Fibroblast of lung (primary cell): ENCODE data around the gene BMPR1B. TPM values are rescaled to one million over a fixed set of nuclear protein-coding genes. Genes with fewer than 3 reads are reported as not detected.

Experiments
- DNase-seq, 2 donors: peaks; one replicate each; pipeline versions ENCODE4 v3.0.0 to v3.0.0-alpha.2; 2010; ENCODE audit warnings: low read depth in 2 of 2
- H2AFZ ChIP-seq: 2 replicates; pipeline ENCODE4 v1.5.1; 2012; ENCODE audit warnings: low read length, control low read depth, inconsistent platforms
- H3K27ac ChIP-seq: 2 replicates; pipeline ENCODE4 v1.5.1; 2011; ENCODE audit warnings: low read length, control low read depth; ENCODE audit not compliant: insufficient read depth
- H3K27me3 ChIP-seq: 2 replicates; pipeline ENCODE4 v1.5.1; 2011; ENCODE audit warnings: mild to moderate bottlenecking, low read length; ENCODE audit not compliant: control insufficient read depth, insufficient read depth
- H3K36me3 ChIP-seq: 2 replicates; pipeline ENCODE4 v1.5.1; 2011; ENCODE audit warnings: low read length; ENCODE audit not compliant: control insufficient read depth, insufficient read depth
- H3K4me1 ChIP-seq: 2 replicates; pipeline ENCODE4 v1.5.1; 2011; ENCODE audit warnings: low read length; ENCODE audit not compliant: control insufficient read depth, insufficient read depth; ENCODE audit errors: extremely low read depth
- H3K4me2 ChIP-seq: 2 replicates; pipeline ENCODE4 v1.5.1; 2011; ENCODE audit warnings: low read length, control low read depth; ENCODE audit not compliant: insufficient read depth; ENCODE audit errors: extremely low read depth
- H3K4me3 ChIP-seq, 4 experiments: fragments of 200-600 bp in 1 of 4; sonication (generic) in 1 of 4; replicated peaks in 1 of 4; 2 replicates each; pipeline ENCODE4 v1.5.1; 2011 to 2016; ENCODE audit warnings: low read length in 4 of 4, low read depth in 3 of 4, mild to moderate bottlenecking in 3 of 4, control low read depth in 2 of 4, inconsistent platforms in 1 of 4, mixed read lengths in 1 of 4; ENCODE audit not compliant: insufficient read depth in 1 of 4; ENCODE audit errors: control extremely low read depth in 1 of 4
- H3K79me2 ChIP-seq: 2 replicates; pipeline ENCODE4 v1.5.1; 2012; ENCODE audit warnings: mild to moderate bottlenecking, low read length, inconsistent platforms; ENCODE audit not compliant: control insufficient read depth, insufficient read depth
- H3K9ac ChIP-seq: 2 replicates; pipeline ENCODE4 v1.5.1; 2011; ENCODE audit warnings: mild to moderate bottlenecking, low read length, control low read depth; ENCODE audit not compliant: insufficient read depth
- H3K9me3 ChIP-seq: 2 replicates; pipeline ENCODE4 v1.5.1; 2012; ENCODE audit warnings: low read depth, low read length; ENCODE audit not compliant: control insufficient read depth, insufficient read depth
- H4K20me1 ChIP-seq: 2 replicates; pipeline ENCODE4 v1.5.1; 2011; ENCODE audit warnings: low read length; ENCODE audit not compliant: control insufficient read depth, insufficient read depth; ENCODE audit errors: extremely low read depth
- CTCF ChIP-seq, 2 donors: IDR thresholded peaks in 1 of 2; conservative IDR thresholded peaks in 1 of 2; 1 replicate in 1 of 2; 2 replicates in 1 of 2; pipeline ENCODE4 v1.5.1; 2011 to 2012; ENCODE audit warnings: low read length in 2 of 2, control low read depth in 1 of 2, inconsistent platforms in 1 of 2, low read depth in 1 of 2, mild to moderate bottlenecking in 1 of 2
- EZH2 ChIP-seq: IDR thresholded peaks from 2 replicates; pipeline ENCODE4 v1.5.1; 2012; ENCODE audit warnings: low read length, control low read depth, mild to moderate bottlenecking; ENCODE audit errors: missing control alignments
- polyA plus RNA-seq, 2 donors: library from polyadenylated mRNA; depleted of rRNA in 1 of 2; stranded (reverse) in 1 of 2; unstranded in 1 of 2; fragments of >200 nt; gene quantifications; 2 replicates each; pipeline ENCODE4 v1.2.1, GENCODE V29; 2011 to 2012; ENCODE audit warnings: missing spikeins in 1 of 2
- total RNA-seq: library from RNA; depleted of rRNA; stranded (reverse); fragments of >200 nt; gene quantifications from 2 replicates; pipeline ENCODE4 v1.2.1, GENCODE V29; 2014

Gene BMPR1B
- total and polyA plus RNA-seq, 2 donors (not counting 1 experiment from before 2014, with no cell fraction given), result 0.17 to 0.45 TPM

DNA sequence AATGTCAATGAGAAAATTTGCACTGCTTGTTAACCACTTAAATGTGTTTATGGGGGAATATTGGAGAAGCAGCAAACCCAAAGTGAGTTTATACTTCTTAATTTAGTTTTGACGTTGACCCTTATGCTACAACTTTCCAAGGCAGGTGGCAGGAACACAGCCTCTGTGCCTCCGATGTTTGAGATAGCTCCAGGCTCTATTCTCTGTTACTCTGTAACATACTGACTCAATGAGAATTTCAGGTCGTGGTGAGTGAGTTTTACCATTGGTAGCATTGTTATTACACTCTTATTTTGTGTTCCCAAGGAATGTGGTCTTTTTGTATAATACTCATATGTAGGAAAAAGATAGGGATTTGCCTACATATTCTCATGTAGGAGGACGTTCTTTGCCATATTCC lies 210.7 kb downstream of the BMPR1B start:
- Histone ChIP-seq H3K4me1 (no peaks in the 10 kb centered on the region), H3K9ac (no peak overlapping the region), H3K36me3 (no peaks in the 10 kb centered on the region), H3K79me2 (no peaks in the 10 kb centered on the region), H3K4me3 (no peak overlapping the region), H3K4me2 (no peak overlapping the region), H3K27ac (no peak overlapping the region), H3K9me3 (no peaks in the 10 kb centered on the region), H3K27me3 (no peaks in the 10 kb centered on the region), H2AFZ (no peak overlapping the region), H4K20me1 (no peaks in the 10 kb centered on the region)
- no peak for DNase-seq
- TF ChIP-seq CTCF (conservative IDR thresholded peaks at IDR 0.05 in 1 of 2, IDR thresholded peaks at IDR 0.05 in 1 of 2; ENCODE audit: low read depth in 1 of 2, low read length in 2 of 2), result no peak

- no peak overlapping the region for H3K9ac ChIP-seq
- no peaks in the 10 kb centered on the region for H3K9me3 ChIP-seq
- no peak for TF ChIP-seq EZH2
- TF ChIP-seq CTCF (conservative IDR thresholded peaks at IDR 0.05 in 1 of 2, IDR thresholded peaks at IDR 0.05 in 1 of 2; ENCODE audit: low read depth in 1 of 2, low read length in 2 of 2), result no peak
- no peak overlapping the region for H3K4me3 ChIP-seq
- DNase-seq, result no peak
- H3K27me3 ChIP-seq, result no peaks in the 10 kb centered on the region
- H3K4me1 ChIP-seq, result no peaks in the 10 kb centered on the region
- no peaks in the 10 kb centered on the region for H4K20me1 ChIP-seq
- no peaks in the 10 kb centered on the region for H3K79me2 ChIP-seq
- no peak overlapping the region for H2AFZ ChIP-seq
- no peak overlapping the region for H3K27ac ChIP-seq
- H3K36me3 ChIP-seq, result no peaks in the 10 kb centered on the region
- H3K4me2 ChIP-seq, result no peak overlapping the region
These were observed 212.9 kb downstream of the BMPR1B start for GRCh38 chr4:94970650-94971049.

- no peak overlapping the region for H3K4me3 ChIP-seq
- TF ChIP-seq CTCF (conservative IDR thresholded peaks at IDR 0.05 in 1 of 2, IDR thresholded peaks at IDR 0.05 in 1 of 2; ENCODE audit: low read depth in 1 of 2, low read length in 2 of 2) (no peak), EZH2 (no peak)
- no peak overlapping the region for H3K4me2 ChIP-seq
- no peak overlapping the region for H3K27ac ChIP-seq
- H3K4me1 ChIP-seq, result no peaks in the 10 kb centered on the region
- no peak overlapping the region for H2AFZ ChIP-seq
- H3K36me3 ChIP-seq, result no peaks in the 10 kb centered on the region
- no peaks in the 10 kb centered on the region for H4K20me1 ChIP-seq
- DNase-seq, result peak; percentile 21 to 73
- no peaks in the 10 kb centered on the region for H3K27me3 ChIP-seq
- no peak overlapping the region for H3K9ac ChIP-seq
- no peaks in the 10 kb centered on the region for H3K9me3 ChIP-seq
- no peaks in the 10 kb centered on the region for H3K79me2 ChIP-seq
These were observed 217.0 kb downstream of the BMPR1B start for GRCh38 chr4:94974773-94975172.
